ENCODE data around the gene SPOP. TPM values are rescaled to one million over a fixed set of nuclear protein-coding genes. Genes with fewer than 3 reads are reported as not detected.

The SPOP gene
- total and polyA plus RNA-seq, 11 donors = 28.5 to 96.1 (median 60.4) TPM

DNA sequence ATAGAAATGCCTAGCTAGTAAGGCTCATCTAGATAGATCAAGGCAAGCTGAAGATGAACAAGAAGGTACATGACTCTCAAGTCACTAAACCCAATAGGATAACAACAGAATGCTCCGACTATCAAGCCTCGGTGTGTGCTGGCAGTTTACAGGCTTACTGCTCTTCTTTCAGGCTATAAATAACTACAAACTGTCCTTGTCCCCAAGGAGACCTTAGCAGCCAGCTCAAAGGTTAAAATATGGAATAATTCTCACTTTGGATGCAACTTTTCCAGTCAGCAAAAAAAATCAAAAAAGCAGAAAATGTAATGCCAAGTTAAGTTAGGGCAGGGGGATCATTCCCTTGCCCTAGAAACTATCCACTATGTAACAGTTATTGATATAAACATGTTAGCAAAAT, 44.6 kb downstream of the SPOP start:
- Histone ChIP-seq H3K27ac (peak overlapping the region; percentile 66 to 91 (median 83)), H3K36me3 (no peaks in the 10 kb centered on the region), H3K9me3 (no peaks in the 10 kb centered on the region), H3K27me3 (no peaks in the 10 kb centered on the region), H3K4me1 (peaks cover 17 to 100% (median 76%) of the 10 kb centered on the region in 12 donors), H3K4me3 (peak overlapping the region in 4 of 12 donors; percentile 0 to 23 (median 2))
- TF ChIP-seq, protein P1, sequence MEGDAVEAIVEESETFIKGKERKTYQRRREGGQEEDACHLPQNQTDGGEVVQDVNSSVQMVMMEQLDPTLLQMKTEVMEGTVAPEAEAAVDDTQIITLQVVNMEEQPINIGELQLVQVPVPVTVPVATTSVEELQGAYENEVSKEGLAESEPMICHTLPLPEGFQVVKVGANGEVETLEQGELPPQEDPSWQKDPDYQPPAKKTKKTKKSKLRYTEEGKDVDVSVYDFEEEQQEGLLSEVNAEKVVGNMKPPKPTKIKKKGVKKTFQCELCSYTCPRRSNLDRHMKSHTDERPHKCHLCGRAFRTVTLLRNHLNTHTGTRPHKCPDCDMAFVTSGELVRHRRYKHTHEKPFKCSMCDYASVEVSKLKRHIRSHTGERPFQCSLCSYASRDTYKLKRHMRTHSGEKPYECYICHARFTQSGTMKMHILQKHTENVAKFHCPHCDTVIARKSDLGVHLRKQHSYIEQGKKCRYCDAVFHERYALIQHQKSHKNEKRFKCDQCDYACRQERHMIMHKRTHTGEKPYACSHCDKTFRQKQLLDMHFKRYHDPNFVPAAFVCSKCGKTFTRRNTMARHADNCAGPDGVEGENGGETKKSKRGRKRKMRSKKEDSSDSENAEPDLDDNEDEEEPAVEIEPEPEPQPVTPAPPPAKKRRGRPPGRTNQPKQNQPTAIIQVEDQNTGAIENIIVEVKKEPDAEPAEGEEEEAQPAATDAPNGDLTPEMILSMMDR (IDR thresholded peaks at IDR 0.05) = no peak
- no peak for TF ChIP-seq POLR2A (IDR thresholded peaks at IDR 0.05)
- intact Hi-C loops (cut with DNase I) = loop anchor here in 3 of 10 donors (5.0 kb wide), 1 partner anchor 44 kb away; the partner anchor contains the start of gene SPOP (in 3 of the 3)
- DNase-seq (no peak), ATAC-seq (peak; percentile 56 to 76 (median 70))
- WGBS, 4 donors = 11 to 19% (median 15%) methylated on average over 2 of the region's 2 CpGs

DNA sequence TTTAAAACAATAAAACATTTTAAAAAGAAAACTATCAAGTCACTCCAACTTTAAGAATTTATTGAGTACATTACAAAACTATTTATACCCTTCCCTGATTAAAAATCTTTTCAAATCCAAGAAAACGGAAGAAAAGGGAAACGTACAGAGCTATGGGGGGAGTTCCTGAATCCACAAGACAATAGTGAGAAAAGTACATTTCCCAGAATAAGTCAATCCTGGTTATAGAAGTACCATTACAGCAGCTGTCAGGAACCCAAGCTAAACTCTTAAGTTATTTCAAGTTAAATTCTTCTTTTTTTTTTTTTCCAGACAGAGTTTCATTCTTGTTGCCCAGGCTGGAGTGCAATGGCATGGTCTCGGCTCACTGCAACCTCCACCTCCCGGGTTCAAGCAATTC, 45.7 kb downstream of the SPOP start:
- Histone ChIP-seq H3K9me3 (no peaks in the 10 kb centered on the region), H3K4me1 (peaks cover 17 to 100% (median 84%) of the 10 kb centered on the region in 12 donors), H3K36me3 (no peaks in the 10 kb centered on the region), H3K4me3 (no peak overlapping the region), H3K27ac (peak overlapping the region; percentile 33 to 91 (median 83)), H3K27me3 (no peaks in the 10 kb centered on the region)
- no peak for TF ChIP-seq POLR2A (IDR thresholded peaks at IDR 0.05)
- TF ChIP-seq, protein P1 (IDR thresholded peaks at IDR 0.05) = no peak
- 56 to 74% (median 69%) methylated on average over 4 of the region's 4 CpGs for WGBS, 4 donors
- intact Hi-C loops (cut with DNase I) = loop anchor here in 3 of 10 donors (5.0 kb wide), 1 partner anchor 45 kb away; the partner anchor contains the start of gene SPOP (in 3 of the 3)
- DNase-seq (no peak), ATAC-seq (no peak)

DNA sequence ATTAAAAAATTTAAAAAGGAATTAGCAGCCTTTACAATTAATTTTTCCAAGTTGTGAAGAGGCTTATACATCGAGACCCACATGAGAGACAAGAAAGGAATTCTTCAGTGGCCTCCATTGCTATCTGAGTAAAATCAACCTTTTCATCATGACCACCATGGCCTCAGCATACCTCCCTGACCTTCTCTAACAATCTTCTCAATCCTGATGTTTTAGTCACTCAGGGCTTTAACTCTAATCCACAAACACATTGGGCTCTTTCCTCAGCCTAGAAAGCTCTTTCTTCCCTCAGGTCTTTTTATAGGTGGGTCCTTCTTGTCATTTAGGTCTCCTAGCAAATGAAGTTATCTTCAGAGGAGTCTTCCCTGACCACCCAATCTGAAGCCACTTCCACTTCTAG, 46.4 kb downstream of the SPOP start:
- no peaks in the 10 kb centered on the region for H3K27me3 ChIP-seq
- ATAC-seq (no peak), DNase-seq (no peak)
- H3K9me3 ChIP-seq = no peaks in the 10 kb centered on the region
- H3K27ac ChIP-seq = peak overlapping the region in 9 of 12 donors; percentile 79 to 91 (median 84)
- TF ChIP-seq POLR2A (IDR thresholded peaks at IDR 0.05) = no peak
- TF ChIP-seq, protein P1 (IDR thresholded peaks at IDR 0.05) = no peak
- H3K36me3 ChIP-seq = peaks cover 0 to under 1% (median 0%) of the 10 kb centered on the region in 9 donors
- peaks cover 17 to 100% (median 83%) of the 10 kb centered on the region in 12 donors for H3K4me1 ChIP-seq
- 94 to 98% (median 95%) methylated on average over 1 of the region's 1 CpG for WGBS, 4 donors
- intact Hi-C loops (cut with DNase I) = loop anchor here in 3 of 10 donors (5.0 kb wide), 1 partner anchor 46 kb away; the partner anchor contains the start of gene SPOP (in 3 of the 3)
- H3K4me3 ChIP-seq = no peak overlapping the region

DNA sequence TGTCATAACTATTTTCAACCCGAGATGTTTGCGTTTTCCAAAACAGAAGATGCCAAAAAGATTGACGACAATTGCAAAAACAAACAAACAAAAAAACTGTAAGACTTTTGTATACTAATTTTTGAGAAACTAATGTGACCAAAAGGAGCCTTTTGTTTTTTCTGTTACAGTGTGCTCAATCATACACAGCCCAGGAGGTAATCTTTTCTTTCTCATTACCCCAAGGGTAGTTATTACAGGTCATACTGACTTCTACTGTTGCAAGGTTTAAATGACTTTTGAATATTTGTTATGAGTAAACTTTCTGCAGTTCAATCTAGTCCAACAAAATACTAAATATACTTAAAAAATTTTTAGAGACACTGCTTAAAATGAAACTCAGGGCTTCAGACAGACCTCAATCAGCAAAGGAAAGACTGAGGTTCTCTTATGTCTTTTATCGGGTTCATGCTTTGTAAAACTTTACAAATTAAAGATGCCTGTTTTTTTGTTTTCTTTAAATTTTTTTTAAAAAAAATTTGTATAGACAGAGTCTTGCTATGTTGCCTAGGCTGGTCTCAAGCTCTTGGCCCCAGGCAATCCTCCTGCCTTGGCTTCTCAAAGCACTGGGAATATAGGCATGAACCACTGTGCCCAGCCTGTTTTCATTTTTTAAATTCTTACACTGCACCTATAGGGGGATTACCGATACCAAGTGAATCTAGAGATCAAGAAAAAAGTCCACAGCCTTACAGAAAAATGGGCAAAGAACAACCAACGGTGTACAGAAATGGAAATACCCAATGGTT, 47.6 kb downstream of the SPOP start:
- H3K4me3 ChIP-seq = no peak overlapping the region
- DNase-seq = no peak
- peak overlapping the region in 10 of 12 donors; percentile 23 to 67 (median 38) for H3K27ac ChIP-seq
- intact Hi-C loops (cut with DNase I) = loop anchor here in 3 of 10 donors (5.0 kb wide), 1 partner anchor 47 kb away; the partner anchor contains the start of gene SPOP (in 3 of the 3)
- peaks cover 0 to 8% (median 0%) of the 10 kb centered on the region in 9 donors for H3K36me3 ChIP-seq
- ATAC-seq = no peak
- no peaks in the 10 kb centered on the region for H3K9me3 ChIP-seq
- peaks cover 17 to 99% (median 74%) of the 10 kb centered on the region in 12 donors for H3K4me1 ChIP-seq
- H3K27me3 ChIP-seq = no peaks in the 10 kb centered on the region
- WGBS, 4 donors = 66 to 74% (median 70%) methylated on average over 6 of the region's 6 CpGs
- TF ChIP-seq, protein P1 (IDR thresholded peaks at IDR 0.05) = no peak
- no peak for TF ChIP-seq POLR2A (IDR thresholded peaks at IDR 0.05)
